Astrocyte of the cerebellum (primary cell): Measurements from ENCODE around the gene PKNOX2.

ENCODE experiments used
- DNase-seq: peaks from one replicate; pipeline ENCODE4 v3.0.0-alpha.2; 2011; ENCODE audit warnings: low read depth
- H3K4me3 ChIP-seq: 2 replicates; pipeline ENCODE4 v1.5.1; 2011; ENCODE audit warnings: mild to moderate bottlenecking, low read depth, low read length, moderate library complexity
- CTCF ChIP-seq: IDR thresholded peaks from 2 replicates; pipeline ENCODE4 v1.5.1; 2012; ENCODE audit warnings: low read length, low read depth, moderate library complexity, mild to moderate bottlenecking; ENCODE audit errors: missing control alignments
- in situ Hi-C: cut with HindIII; loops from 2 replicates; pipeline ENCODE4 v1.10.0; 2017; ENCODE audit warnings: low sequenced_read_pairs

Gene PKNOX2

GRCh38 chr11:125364121-125364826 is 199.7 kb downstream of the PKNOX2 start:
- no peak overlapping the region for H3K4me3 ChIP-seq
- in situ Hi-C loops: no loop called here
- DNase-seq: no peak
- TF ChIP-seq CTCF: peak; percentile 35

DNA sequence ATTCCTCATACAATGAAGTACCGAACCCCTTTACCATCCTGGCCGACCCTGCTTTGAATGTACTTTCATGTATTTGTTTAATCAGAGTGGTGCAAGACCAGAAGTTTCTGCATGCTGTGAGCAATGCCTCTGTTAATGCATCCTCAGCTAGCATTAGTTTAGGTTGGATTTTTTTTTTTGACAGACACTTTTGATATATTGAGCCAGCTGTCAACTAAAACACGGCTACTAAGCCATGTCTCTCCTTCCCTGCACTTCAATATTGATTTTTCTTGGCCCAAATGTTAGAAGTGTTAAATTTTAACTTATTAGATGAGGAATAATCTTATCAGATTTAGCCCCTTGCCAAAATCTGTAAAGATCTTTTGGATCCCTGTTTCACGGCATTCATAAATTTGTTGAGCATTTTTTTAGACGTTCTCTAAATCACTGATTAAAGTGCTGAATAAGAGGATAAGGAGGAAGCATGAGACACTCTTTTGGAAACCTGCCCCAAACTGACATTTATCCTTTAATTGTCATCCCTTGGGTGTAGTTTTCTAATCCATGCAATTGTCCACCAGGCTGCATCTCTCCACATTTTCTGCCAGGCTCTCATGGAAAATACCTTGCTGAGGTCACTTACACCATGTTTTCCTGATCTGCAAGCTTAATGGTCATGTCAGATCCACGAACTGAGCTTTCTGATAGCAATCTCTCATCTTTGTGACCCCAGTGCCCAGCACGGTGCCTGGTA is 200.8 kb downstream of the PKNOX2 start:
- no peak overlapping the region for H3K4me3 ChIP-seq
- no peak for DNase-seq
- in situ Hi-C loops: no loop called here
- TF ChIP-seq CTCF: no peak

DNA sequence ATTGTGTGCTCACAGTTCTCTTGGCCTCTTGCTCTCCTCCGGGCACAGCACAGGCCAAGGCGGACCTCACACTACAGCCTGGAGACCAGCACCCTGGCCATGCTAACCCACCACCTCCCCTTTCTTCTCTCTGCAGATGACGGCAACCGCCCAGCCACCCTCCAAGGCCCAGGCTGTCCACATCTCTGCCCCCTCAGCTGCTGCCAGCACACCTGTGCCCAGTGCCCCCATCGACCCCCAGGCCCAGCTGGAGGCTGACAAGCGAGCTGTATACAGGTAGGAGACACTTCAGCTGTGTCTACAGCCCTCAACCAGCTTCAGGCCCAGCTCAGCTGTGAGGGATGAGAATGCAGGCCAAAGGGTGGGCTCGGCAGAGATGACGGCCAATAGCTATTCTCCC is 203.2 kb downstream of the PKNOX2 start:
- in situ Hi-C loops: no loop called here
- DNase-seq: no peak
- no peak for TF ChIP-seq CTCF

GRCh38 chr11:125368757-125369156 is 204.2 kb downstream of the PKNOX2 start:
- DNase-seq: no peak
- no peak overlapping the region for H3K4me3 ChIP-seq
- in situ Hi-C loops: no loop called here
- TF ChIP-seq CTCF: no peak

More for the DNA sequence above, 203.2 kb downstream of the PKNOX2 start:
- no peak overlapping the region for H3K4me3 ChIP-seq

DNA sequence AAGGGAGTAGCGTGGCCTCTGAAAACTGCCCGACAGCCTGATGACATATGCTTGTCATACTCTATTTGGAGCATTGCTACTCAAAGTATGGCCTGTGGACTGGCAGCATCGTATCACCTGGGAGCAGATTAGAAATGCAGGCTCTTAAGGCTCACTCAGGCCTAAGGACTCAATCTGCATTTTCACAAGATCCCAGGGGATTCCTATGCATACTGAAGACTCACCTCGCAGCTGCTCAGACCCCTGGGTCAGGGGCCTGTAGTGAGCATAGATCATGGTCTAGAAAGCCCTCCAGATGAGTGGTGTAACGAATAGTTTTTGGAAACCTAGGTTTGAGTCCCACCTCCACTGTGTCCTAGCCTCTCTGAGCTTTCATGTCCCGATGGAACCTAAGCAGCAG is 205.3 kb downstream of the PKNOX2 start:
- no peak overlapping the region for H3K4me3 ChIP-seq
- DNase-seq: no peak
- no peak for TF ChIP-seq CTCF
- in situ Hi-C loops: no loop called here

- H3K4me3 ChIP-seq: no peak overlapping the region
- in situ Hi-C loops: no loop called here
- TF ChIP-seq CTCF: no peak
- no peak for DNase-seq
Measured at GRCh38 chr11:125370561-125371389, 206.2 kb downstream of the PKNOX2 start.
